Measurements from ENCODE around the gene SPATS2. TPM values are rescaled to one million over a fixed set of nuclear protein-coding genes. Genes with fewer than 3 reads are reported as not detected.
"Not testable (repeated sequence)": the region's sequence is repeated elsewhere in the genome, so short reads cannot be mapped to it uniquely, and the experiment has no call there.

Gene SPATS2
- total RNA-seq, 1 donor from 2014 or later: 17.9 TPM

GRCh38 chr12:49366652-49367380 is 446 bp upstream of the SPATS2 start:
- Mint-ChIP-seq H3K9me3 (no peaks in the 10 kb centered on the region), H3K36me3 (ENCODE audit: low read depth) (peaks cover 6% of the 10 kb centered on the region), H3K27me3 (ENCODE audit: low read depth) (no peaks in the 10 kb centered on the region), H3K4me3 (ENCODE audit: low read depth) (peak overlapping the region; percentile 86), H3K4me1 (ENCODE audit: low read depth) (peaks cover 35% of the 10 kb centered on the region), H3K27ac (peak overlapping the region; percentile 95)
- DNase-seq (ENCODE audit: low spot score): peak; percentile 90
- intact Hi-C loops (cut with micrococcal nuclease): loop anchor here (5.0 to 10.0 kb wide), 4 partner anchors 85 to 378 kb away; partner anchors contain the start of genes FMNL3, MCRS1 and TMBIM6

DNA sequence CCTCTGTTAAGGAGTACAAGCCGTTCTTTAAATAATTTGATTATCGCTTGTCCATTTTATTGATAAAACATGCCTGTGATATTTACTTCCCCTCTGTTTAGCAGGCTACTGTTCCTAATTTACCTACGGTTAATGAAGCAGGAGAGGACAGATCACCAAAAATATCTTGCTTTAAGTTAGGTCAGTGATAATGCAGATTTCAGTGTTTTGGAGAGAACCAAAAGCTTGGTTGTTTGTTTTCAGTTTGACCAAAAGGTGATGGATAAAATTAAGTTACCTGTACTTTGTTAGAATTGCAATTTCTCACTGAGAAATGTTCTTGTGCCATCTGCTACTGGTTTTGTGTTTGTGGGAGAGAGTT is 958 bp downstream of the SPATS2 start:
- intact Hi-C loops (cut with micrococcal nuclease): loop anchor here (2.0 to 10.0 kb wide), 5 partner anchors 45 to 377 kb away; partner anchors contain the start of genes FMNL3, MCRS1, TMBIM6 and TROAP
- H3K36me3 Mint-ChIP-seq (ENCODE audit: low read depth): peaks cover 10% of the 10 kb centered on the region
- no peak overlapping the region for H3K27ac Mint-ChIP-seq
- H3K27me3 Mint-ChIP-seq (ENCODE audit: low read depth): no peaks in the 10 kb centered on the region
- H3K4me1 Mint-ChIP-seq (ENCODE audit: low read depth): peaks cover 38% of the 10 kb centered on the region
- H3K4me3 Mint-ChIP-seq (ENCODE audit: low read depth): peak overlapping the region; percentile 86
- DNase-seq (ENCODE audit: low spot score): no peak
- H3K9me3 Mint-ChIP-seq: no peaks in the 10 kb centered on the region

DNA sequence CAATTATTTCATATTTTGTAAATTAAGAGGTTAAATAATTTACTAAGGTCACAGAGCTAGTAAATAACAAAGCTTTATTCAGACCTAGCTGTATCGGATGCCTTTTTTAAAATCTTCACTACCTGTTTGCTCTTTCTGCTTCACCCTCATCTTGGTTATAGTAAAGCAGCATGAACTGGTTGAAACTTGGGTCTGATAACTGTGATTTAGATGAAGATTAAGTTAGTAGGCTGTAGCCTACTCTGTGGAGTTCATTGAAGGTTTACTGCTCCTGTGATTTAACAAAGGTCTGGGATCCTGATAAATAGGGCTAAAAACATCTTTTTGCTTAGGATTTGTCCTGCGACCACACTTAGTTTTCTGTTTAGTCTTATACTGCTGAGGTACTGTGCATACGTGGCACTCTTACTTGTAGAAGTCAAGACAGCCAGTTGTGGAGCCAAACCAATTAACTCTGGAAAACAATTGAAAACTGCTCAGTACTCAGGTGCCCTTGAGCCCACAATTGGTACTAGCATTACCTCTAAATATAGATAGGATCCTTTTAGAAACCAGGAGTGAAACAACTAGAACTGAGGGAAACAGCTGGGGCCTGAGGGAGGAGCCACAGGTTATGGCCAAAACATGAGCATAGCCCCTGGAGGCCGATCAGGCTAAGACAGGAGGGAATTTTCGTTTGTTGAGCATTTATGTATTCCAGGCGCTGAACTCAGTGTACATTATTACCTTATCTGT is 2.3 kb downstream of the SPATS2 start:
- Mint-ChIP-seq H3K36me3 (ENCODE audit: low read depth) (peaks cover 10% of the 10 kb centered on the region), H3K4me3 (ENCODE audit: low read depth) (no peak overlapping the region), H3K27ac (no peak overlapping the region), H3K27me3 (ENCODE audit: low read depth) (no peaks in the 10 kb centered on the region), H3K9me3 (no peaks in the 10 kb centered on the region), H3K4me1 (ENCODE audit: low read depth) (peaks cover 38% of the 10 kb centered on the region)
- no peak for DNase-seq (ENCODE audit: low spot score)
- intact Hi-C loops (cut with micrococcal nuclease): loop anchor here (1.0 to 10.0 kb wide), 6 partner anchors 20 to 375 kb away; partner anchors contain the start of genes FMNL3, MCRS1, TMBIM6 and TROAP

- DNase-seq (ENCODE audit: low spot score): no peak
- H3K27ac Mint-ChIP-seq: no peak overlapping the region
- intact Hi-C loops (cut with micrococcal nuclease): no loop called here
- H3K9me3 Mint-ChIP-seq: no peaks in the 10 kb centered on the region
- H3K4me1 Mint-ChIP-seq (ENCODE audit: low read depth): peaks cover 43% of the 10 kb centered on the region
- no peak overlapping the region for H3K4me3 Mint-ChIP-seq (ENCODE audit: low read depth)
- no peaks in the 10 kb centered on the region for H3K27me3 Mint-ChIP-seq (ENCODE audit: low read depth)
- peaks cover 10% of the 10 kb centered on the region for H3K36me3 Mint-ChIP-seq (ENCODE audit: low read depth)
Observed at GRCh38 chr12:49370539-49370938, 3.3 kb downstream of the SPATS2 start.

DNA sequence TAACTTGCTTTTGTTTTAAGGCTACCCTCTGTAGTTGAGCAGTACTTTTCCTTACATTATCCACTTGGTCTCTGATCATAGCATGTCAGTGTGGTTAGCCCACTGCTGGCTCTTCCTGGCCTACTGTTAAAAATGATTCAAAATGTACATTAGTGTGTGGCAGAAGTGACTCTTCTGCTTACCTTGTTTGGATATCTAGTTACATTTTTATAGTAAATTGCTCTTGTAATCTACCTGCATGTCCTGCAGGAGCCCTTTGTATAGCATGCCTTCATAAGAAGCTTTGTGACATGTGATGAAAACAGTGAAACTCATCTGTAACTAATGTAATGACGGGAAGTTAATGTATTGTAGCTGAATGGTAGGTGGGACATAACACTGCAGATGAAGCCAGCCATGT is 8.1 kb downstream of the SPATS2 start:
- Mint-ChIP-seq H3K4me1 (ENCODE audit: low read depth) (peaks cover 19% of the 10 kb centered on the region), H3K27me3 (ENCODE audit: low read depth) (no peaks in the 10 kb centered on the region), H3K36me3 (ENCODE audit: low read depth) (peaks cover 10% of the 10 kb centered on the region), H3K27ac (no peak overlapping the region), H3K9me3 (no peaks in the 10 kb centered on the region), H3K4me3 (ENCODE audit: low read depth) (no peak overlapping the region)
- intact Hi-C loops (cut with micrococcal nuclease): no loop called here
- no peak for DNase-seq (ENCODE audit: low spot score)

DNA sequence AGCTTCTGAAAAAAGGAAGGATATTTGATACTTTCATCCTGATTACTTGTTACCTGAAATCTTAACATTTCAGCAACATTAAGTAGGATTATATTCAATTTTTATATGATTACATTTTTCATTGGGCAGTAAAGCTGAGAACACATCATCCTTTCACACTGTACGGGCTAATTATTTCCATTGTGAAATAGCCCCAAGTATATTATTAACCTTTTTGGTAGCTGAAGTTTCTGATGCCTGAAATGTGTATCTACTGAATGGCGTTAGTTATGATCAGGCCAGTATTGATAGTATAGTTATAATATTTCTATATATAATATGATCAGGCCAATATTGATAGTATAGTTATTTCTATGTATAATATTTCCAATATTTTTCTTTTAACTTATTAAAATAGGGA is 10.1 kb downstream of the SPATS2 start:
- Mint-ChIP-seq H3K4me1 (ENCODE audit: low read depth) (peaks cover 12% of the 10 kb centered on the region), H3K36me3 (ENCODE audit: low read depth) (peaks cover 4% of the 10 kb centered on the region), H3K27ac (no peak overlapping the region), H3K4me3 (ENCODE audit: low read depth) (no peak overlapping the region), H3K27me3 (ENCODE audit: low read depth) (no peaks in the 10 kb centered on the region), H3K9me3 (no peaks in the 10 kb centered on the region)
- intact Hi-C loops (cut with micrococcal nuclease): no loop called here
- no peak for DNase-seq (ENCODE audit: low spot score)

DNA sequence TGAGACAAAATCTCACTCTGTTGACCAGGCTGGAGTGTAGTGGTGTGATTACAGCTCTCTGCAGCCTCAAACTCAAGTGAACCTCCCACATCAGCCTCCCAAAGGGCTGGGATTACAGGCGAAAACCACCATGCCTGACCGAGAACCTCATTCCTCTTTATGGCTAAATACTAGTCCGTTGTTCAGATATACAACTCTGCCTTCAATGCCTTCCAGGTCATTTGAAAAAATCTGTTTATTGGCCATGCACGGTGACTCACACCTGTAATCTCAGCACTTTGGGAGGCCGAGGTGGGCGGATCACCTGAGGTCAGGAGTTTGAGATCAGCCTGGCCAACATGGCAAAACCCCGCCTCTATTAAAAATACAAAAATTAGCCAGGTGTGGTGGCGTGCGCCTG is 12.9 kb downstream of the SPATS2 start:
- intact Hi-C loops (cut with micrococcal nuclease); H3K27ac Mint-ChIP-seq: not testable (repeated sequence)

GRCh38 chr12:49388682-49389386 is 21.6 kb downstream of the SPATS2 start:
- Mint-ChIP-seq H3K36me3 (ENCODE audit: low read depth) (peaks cover 5% of the 10 kb centered on the region), H3K27me3 (ENCODE audit: low read depth) (no peaks in the 10 kb centered on the region), H3K9me3 (no peaks in the 10 kb centered on the region), H3K4me3 (ENCODE audit: low read depth) (no peak overlapping the region), H3K4me1 (ENCODE audit: low read depth) (peaks cover 5% of the 10 kb centered on the region), H3K27ac (no peak overlapping the region)
- intact Hi-C loops (cut with micrococcal nuclease): loop anchor here (1.0 kb wide), 1 partner anchor 20 kb away; no protein-coding TSS in a partner anchor
- peak; percentile 58 for DNase-seq (ENCODE audit: low spot score)

More for the DNA sequence above, 12.9 kb downstream of the SPATS2 start:
- not testable (repeated sequence) for H3K4me3 Mint-ChIP-seq (ENCODE audit: low read depth); H3K27me3 Mint-ChIP-seq (ENCODE audit: low read depth); H3K36me3 Mint-ChIP-seq (ENCODE audit: low read depth); DNase-seq (ENCODE audit: low spot score); H3K9me3 Mint-ChIP-seq; H3K4me1 Mint-ChIP-seq (ENCODE audit: low read depth)

GRCh38 chr12:49389387-49389703 is 22.1 kb downstream of the SPATS2 start:
- Mint-ChIP-seq H3K36me3 (ENCODE audit: low read depth) (peaks cover 5% of the 10 kb centered on the region), H3K27ac (no peak overlapping the region), H3K4me1 (ENCODE audit: low read depth) (peaks cover 5% of the 10 kb centered on the region), H3K4me3 (ENCODE audit: low read depth) (no peak overlapping the region), H3K27me3 (ENCODE audit: low read depth) (no peaks in the 10 kb centered on the region), H3K9me3 (no peaks in the 10 kb centered on the region)
- intact Hi-C loops (cut with micrococcal nuclease): loop anchor here (1.0 kb wide), 1 partner anchor 20 kb away; no protein-coding TSS in a partner anchor
- DNase-seq (ENCODE audit: low spot score): no peak

DNA sequence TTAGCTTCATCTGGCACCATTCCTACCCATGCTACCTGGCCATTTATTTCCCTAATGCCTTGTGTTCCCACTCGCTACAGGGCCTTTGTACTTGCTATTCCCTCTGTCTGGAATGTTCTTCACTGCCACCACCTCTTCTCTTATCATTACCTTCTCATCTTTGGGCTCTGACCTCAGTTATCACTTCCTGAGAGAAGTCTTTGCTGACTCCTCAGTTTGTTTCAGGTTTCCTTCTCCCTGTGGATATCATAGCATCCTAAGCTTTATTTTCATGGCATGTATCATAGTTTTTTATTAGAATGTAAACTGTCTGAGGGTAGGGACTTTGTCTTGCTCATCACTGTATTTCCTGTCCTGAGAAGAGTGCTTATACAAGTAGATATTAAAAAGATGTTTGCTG is 29.7 kb downstream of the SPATS2 start:
- Mint-ChIP-seq H3K9me3 (no peaks in the 10 kb centered on the region), H3K4me3 (ENCODE audit: low read depth) (no peak overlapping the region), H3K4me1 (ENCODE audit: low read depth) (no peaks in the 10 kb centered on the region), H3K27me3 (ENCODE audit: low read depth) (no peaks in the 10 kb centered on the region), H3K27ac (no peak overlapping the region), H3K36me3 (ENCODE audit: low read depth) (no peaks in the 10 kb centered on the region)
- DNase-seq (ENCODE audit: low spot score): no peak
- intact Hi-C loops (cut with micrococcal nuclease): no loop called here

GRCh38 chr12:49400304-49400703 is 33.0 kb downstream of the SPATS2 start:
- H3K9me3 Mint-ChIP-seq: no peaks in the 10 kb centered on the region
- no peaks in the 10 kb centered on the region for H3K36me3 Mint-ChIP-seq (ENCODE audit: low read depth)
- H3K4me3 Mint-ChIP-seq (ENCODE audit: low read depth): no peak overlapping the region
- DNase-seq (ENCODE audit: low spot score): no peak
- H3K4me1 Mint-ChIP-seq (ENCODE audit: low read depth): peaks cover 13% of the 10 kb centered on the region
- intact Hi-C loops (cut with micrococcal nuclease): no loop called here
- H3K27me3 Mint-ChIP-seq (ENCODE audit: low read depth): no peaks in the 10 kb centered on the region
- H3K27ac Mint-ChIP-seq: no peak overlapping the region

DNA sequence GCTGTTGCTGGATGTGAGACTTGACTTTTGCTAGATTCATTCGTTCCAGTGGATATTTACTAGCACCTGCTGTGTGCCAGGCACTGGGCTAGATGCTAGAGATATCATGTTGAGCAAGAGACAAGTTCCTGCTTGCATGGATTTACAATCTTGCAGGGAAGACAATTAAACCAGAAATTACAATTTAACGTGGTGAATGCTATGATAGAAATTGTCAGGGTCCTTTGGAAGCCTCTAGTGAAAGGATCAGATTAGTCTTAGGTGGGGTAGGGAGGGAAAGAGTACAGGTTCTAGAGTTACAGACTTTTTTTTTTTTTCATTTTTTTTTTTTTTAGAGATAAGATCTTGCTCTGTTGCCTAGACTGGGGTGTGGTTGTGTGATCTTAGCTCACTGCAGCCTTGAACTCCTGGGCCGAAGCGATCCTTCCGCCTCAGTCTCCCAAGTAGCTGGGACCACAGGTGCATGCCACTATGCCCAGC is 36.7 kb downstream of the SPATS2 start:
- intact Hi-C loops (cut with micrococcal nuclease): no loop called here
- Mint-ChIP-seq H3K27ac (no peak overlapping the region), H3K27me3 (ENCODE audit: low read depth) (no peaks in the 10 kb centered on the region), H3K4me3 (ENCODE audit: low read depth) (no peak overlapping the region), H3K4me1 (ENCODE audit: low read depth) (peaks cover 13% of the 10 kb centered on the region), H3K9me3 (no peaks in the 10 kb centered on the region), H3K36me3 (ENCODE audit: low read depth) (no peaks in the 10 kb centered on the region)
- no peak for DNase-seq (ENCODE audit: low spot score)
